Hepatocyte (in vitro differentiated cells): ENCODE data around the gene INSR.

ENCODE experiments used
- EZH2 ChIP-seq: fragments of 200-600 bp; sonication (generic); IDR thresholded peaks from 2 replicates; pipeline ENCODE4 v1.6.1; 2016; ENCODE audit warnings: antibody characterized with exemption, mild to moderate bottlenecking, borderline replicate concordance
- TF ChIP-seq, protein P1 (sequence below): fragments of 200-600 bp; sonication (generic); IDR thresholded peaks from 2 replicates; pipeline ENCODE4 v1.5.1; 2016; ENCODE audit warnings: antibody characterized with exemption, mild to moderate bottlenecking; ENCODE audit not compliant: poor library complexity

DNA sequence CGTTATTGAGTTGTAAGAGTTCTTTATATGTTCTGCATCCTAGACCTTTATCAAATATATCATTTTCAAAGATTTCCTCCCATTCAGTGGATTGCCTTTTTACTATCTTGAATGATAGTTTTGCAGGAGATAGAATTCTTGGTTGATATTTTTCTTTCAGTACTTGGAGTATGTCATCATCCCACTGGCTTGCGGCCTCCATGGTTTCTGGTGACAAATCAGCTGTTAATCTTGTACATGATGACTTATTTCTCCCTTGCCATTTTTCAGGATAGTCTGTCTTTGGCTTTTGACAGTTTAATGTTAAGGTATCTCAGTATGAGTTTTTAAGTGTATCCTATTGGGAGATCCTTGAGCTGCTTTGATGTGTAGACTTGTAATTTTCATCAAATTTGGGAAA is 216.2 kb downstream of the INSR start:
- TF ChIP-seq, protein P1, sequence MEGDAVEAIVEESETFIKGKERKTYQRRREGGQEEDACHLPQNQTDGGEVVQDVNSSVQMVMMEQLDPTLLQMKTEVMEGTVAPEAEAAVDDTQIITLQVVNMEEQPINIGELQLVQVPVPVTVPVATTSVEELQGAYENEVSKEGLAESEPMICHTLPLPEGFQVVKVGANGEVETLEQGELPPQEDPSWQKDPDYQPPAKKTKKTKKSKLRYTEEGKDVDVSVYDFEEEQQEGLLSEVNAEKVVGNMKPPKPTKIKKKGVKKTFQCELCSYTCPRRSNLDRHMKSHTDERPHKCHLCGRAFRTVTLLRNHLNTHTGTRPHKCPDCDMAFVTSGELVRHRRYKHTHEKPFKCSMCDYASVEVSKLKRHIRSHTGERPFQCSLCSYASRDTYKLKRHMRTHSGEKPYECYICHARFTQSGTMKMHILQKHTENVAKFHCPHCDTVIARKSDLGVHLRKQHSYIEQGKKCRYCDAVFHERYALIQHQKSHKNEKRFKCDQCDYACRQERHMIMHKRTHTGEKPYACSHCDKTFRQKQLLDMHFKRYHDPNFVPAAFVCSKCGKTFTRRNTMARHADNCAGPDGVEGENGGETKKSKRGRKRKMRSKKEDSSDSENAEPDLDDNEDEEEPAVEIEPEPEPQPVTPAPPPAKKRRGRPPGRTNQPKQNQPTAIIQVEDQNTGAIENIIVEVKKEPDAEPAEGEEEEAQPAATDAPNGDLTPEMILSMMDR, result no peak
- no peak for TF ChIP-seq EZH2
